GM12864 (cell line): ENCODE measurements around the gene SVOP.

Source experiments
- DNase-seq: peaks from one replicate; pipeline ENCODE4 v3.0.0-alpha.2; 2011; ENCODE audit warnings: low read depth
- H3K4me3 ChIP-seq: 2 replicates; pipeline ENCODE4 v1.5.1; 2011; ENCODE audit warnings: mild to moderate bottlenecking, low read depth, low read length, control low read depth
- TF ChIP-seq, protein P1 (sequence below): IDR thresholded peaks from 2 replicates; pipeline ENCODE4 v1.5.1; 2011; ENCODE audit warnings: low read depth, mild to moderate bottlenecking, moderate library complexity, low read length, control low read depth, inconsistent platforms; ENCODE audit errors: missing control alignments

SVOP gene

DNA sequence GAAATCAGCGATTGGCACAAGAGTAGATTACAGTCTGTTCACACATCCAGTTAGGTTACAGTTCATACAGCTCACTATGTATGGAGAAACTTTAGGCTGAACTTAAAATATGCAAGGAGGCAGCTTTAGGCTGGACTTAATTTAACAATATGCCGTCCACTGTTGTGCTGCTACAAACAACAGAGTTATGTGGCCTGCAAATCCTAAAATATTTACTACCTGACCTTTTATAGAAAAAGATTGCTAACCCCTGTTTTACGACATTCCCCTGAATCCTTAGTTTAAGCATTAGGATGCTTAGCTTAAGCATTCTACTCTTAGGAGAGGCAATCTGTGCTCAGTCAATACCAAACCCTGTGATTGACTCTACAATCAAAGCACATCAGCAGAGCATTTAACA, 90.1 kb downstream of the SVOP start:
- TF ChIP-seq, protein P1, sequence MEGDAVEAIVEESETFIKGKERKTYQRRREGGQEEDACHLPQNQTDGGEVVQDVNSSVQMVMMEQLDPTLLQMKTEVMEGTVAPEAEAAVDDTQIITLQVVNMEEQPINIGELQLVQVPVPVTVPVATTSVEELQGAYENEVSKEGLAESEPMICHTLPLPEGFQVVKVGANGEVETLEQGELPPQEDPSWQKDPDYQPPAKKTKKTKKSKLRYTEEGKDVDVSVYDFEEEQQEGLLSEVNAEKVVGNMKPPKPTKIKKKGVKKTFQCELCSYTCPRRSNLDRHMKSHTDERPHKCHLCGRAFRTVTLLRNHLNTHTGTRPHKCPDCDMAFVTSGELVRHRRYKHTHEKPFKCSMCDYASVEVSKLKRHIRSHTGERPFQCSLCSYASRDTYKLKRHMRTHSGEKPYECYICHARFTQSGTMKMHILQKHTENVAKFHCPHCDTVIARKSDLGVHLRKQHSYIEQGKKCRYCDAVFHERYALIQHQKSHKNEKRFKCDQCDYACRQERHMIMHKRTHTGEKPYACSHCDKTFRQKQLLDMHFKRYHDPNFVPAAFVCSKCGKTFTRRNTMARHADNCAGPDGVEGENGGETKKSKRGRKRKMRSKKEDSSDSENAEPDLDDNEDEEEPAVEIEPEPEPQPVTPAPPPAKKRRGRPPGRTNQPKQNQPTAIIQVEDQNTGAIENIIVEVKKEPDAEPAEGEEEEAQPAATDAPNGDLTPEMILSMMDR, result no peak
- DNase-seq, result no peak
- H3K4me3 ChIP-seq, result no peak overlapping the region

DNA sequence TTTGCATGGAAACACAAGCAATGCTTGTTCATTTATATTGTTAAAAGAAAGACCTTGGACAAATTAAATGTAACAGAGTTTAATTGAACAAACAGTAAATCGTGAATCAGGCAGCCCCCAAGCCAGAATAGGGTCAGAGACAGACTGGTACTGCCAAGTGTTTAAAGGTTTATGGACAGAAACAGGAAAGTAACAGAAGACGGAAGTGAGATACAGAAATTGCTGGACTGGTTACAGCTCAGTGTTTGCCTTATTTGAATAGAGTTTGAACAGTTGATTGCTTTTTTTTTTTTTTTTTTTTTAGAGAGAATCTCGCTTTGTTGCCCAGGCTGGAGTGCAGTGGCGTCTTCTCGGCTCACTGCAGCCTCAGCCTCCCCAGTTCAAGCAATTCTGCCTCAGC, 90.7 kb downstream of the SVOP start:
- peak; percentile 56 for DNase-seq
- TF ChIP-seq, protein P1, result no peak
- no peak overlapping the region for H3K4me3 ChIP-seq

DNA sequence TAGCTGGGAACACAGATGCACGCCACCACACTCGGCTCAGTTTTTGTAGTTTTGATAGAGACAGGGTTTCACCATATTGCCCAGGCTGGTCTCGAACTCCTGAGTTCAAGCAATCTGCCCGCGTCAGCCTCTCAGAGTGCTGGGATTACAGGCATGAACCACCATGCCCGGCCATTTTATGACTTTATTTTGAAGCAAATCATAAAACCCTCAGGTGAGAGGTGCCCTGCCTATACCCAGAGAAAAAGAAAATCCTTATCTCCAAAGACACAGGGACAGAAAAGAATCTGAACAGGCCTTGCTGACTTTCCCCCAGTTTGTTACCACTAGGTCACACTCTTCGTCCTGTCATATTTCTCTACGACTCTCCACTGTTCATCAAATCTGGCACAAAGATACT, 92.2 kb downstream of the SVOP start:
- no peak for DNase-seq
- no peak overlapping the region for H3K4me3 ChIP-seq
- TF ChIP-seq, protein P1, result no peak

DNA sequence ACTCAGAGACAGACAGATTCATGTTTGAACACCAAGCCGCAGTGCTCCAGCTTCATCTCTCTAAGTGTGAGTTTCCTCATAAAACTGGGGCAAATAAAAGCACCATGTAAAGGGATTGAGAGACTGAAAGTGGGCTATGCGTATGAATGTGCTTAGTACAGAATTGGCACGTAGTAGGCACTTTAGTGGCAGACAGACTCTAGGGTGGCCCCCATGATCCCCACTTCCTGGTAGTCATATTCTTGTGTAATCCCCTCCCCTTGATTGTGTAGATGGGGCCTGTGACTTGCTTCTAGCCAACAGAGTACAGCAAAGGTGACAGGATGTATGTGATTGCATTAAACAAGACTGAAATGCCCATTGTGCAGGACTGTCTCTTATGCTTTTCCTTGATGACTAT, 98.0 kb downstream of the SVOP start:
- no peak overlapping the region for H3K4me3 ChIP-seq
- TF ChIP-seq, protein P1, result no peak
- no peak for DNase-seq

DNA sequence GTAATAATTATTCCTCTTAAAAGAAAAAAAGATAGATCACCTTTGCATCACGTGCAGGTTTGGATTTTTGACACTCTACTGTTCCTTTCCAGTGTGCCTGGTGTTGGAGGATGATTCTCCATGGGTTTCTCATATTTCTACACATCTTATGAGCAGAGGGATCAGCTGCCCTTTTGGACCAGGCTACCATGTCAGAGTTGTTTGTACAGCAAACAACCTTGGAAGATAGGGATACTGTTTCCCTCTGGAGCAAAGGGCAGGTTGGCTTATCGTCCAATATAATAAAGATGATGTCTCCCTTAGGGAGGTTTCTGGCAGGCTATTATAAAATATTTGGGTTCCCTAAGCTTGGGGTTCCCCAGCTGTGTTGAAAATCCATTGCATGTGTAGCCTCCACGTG, 98.9 kb downstream of the SVOP start:
- TF ChIP-seq, protein P1, result no peak
- no peak for DNase-seq
- no peak overlapping the region for H3K4me3 ChIP-seq

DNA sequence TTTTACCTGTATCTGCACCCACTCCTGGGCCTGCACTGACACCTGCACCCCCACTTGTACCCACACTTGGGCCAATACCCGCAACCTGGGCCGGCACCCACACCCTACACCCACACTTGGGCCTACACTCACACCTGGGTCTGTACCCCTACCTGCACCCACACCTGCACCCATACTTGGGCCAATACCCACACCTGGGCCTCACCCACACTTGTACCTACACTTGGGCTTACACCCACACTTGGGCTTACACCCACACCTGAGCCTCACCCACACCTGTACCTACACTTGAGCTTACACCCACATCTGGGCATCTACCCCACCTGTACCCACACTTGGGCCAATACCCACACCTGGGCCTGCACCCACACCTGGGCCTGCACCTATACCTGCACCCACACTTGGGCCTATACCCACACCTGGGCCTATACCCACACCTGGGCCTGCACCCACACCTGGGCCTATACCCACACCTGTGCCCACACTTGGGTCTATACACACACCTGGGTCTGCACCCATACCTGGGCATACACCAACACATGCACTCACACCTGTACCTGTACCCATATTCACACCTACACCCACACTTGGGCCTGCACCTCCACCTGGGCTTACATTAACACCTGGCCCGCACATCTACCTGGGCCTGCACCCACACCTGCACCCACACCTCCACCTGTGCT, 101.8 kb downstream of the SVOP start:
- TF ChIP-seq, protein P1, result no peak
- no peak overlapping the region for H3K4me3 ChIP-seq
- DNase-seq, result no peak

DNA sequence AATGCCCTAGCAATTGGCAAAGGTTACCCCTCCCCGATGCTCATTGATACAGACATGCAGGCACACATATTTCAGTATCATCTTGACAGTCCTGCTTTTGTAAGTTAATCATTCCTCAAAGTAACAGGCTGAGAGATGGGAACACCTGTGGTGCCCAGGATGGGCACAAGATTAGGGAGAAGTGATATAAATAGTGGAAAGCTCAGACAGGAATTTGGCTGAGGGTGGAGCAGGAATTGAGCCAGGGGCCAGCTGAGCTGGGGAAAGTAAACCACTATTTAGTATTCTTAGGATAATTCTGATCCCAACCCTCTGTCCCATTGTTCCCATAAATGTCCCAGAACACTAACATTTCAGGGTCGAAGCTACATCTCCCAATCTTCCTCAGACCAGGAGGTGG, 102.7 kb downstream of the SVOP start:
- no peak for DNase-seq
- no peak overlapping the region for H3K4me3 ChIP-seq
- TF ChIP-seq, protein P1, result no peak
